Stimulated activated CD4-positive, alpha-beta T cell treated with anti-CD3 and anti-CD28 coated beads, Interleukin-15, amount 100 ng/mL, for 48 hours (primary cell): ENCODE results near the gene PDE8B.
"Not testable (repeated sequence)": the region's sequence is repeated elsewhere in the genome, so short reads cannot be mapped to it uniquely, and the experiment has no call there.

Experiments used
- DNase-seq, 2 donors: peaks; one replicate each; pipeline ENCODE4 v3.0.0-alpha.2; 2020; ENCODE audit warnings: low read depth in 2 of 2

Gene PDE8B

DNA sequence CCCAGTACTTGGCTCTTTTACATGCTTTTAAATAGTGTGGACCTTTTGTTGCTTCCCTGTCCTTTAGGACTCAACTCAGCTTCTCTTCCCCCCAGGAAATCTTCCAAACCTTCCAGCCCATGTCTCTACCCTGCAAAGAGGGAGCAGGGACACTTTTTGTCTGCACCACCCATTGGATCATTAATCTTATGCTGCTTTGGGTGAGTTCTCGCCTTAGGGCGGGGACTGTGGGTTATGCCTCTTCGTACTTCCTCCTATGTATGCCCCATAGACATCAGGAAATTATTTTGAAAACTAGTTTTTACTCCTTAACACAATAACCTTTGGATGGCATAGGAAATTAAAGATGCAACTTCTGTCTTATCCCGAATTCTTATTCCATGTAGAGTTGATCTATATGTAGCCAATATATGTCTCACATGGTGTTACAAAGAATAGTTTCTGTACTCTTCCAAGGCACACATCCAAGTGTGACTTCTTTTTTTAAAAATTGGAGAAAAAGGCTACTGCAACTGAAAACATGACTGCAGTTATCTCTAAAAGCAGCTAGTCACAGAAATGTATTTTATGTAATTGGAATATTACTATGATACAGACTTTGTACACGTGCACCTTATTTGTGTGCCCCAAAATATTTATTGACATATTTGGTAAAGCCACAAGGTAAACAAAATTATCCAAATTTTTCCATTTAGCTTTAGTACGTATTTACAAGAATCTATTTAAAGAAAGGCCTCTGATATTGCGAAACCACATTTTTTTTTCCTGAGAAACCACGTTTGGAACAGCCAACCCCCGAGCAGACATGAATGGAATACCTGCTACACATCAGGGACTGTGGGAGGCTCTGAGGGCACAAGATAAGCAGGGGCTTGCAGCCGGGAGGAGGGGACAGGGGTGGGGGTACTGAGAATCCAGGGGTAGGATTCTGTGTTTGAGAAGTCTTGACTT, 148.1 kb downstream of the PDE8B start:
- DNase-seq = no peak

DNA sequence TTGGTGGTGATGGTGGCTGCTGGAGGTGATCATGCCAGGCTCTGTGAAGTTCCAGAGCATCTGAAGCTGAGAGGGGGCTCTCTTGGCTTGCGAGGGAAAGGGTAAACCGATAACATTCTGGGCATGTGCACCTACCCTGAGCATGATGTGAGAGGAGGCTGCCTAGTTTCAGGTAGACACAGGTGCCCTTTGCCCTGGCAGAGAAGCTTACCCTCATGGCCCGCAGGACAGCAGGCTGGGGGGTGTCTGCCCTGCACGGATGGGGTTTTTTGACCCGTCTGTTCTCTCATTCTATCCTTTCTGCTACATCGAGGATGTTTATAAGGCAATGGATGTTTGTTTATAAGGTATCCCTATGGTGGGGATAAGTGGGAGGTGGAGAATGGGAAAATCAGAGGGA, 148.8 kb downstream of the PDE8B start:
- no peak for DNase-seq

DNA sequence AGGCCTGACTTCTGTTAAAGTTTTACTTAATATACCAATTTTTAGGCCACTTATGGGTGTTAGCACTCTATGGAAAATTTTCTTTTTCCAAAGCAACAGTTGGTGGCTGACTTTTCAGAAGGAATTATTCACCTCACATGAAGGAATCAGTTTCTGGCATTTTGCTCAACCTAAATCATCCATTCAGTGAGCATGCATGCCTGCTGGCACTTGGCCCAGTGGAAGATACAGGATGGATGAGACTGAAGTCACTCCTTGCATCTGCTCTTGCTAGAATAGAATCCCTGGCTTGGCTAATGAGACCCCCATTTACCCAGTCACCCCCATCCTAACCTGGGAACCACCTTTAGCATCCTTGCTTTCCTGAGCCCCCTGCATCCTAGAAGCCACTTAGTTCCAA, 149.9 kb downstream of the PDE8B start:
- no peak for DNase-seq

DNA sequence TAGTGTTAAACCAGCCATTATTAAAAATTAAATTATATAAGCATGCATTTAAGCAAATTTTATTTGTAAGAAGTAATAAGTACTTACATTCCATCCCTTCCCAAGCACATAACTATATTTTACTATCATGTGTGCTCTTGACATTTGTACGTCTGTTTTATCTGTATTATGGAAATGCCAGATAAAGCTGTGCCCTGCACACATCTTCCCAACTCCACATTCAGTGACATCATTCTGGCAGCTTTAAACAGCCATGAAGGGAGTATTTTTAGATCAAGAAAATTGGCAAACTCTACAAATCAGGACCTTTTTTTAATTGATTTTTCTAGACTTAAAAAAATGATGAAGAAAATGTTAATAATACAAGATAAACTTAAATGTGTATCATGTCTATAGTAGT, 150.5 kb downstream of the PDE8B start:
- DNase-seq = no peak

DNA sequence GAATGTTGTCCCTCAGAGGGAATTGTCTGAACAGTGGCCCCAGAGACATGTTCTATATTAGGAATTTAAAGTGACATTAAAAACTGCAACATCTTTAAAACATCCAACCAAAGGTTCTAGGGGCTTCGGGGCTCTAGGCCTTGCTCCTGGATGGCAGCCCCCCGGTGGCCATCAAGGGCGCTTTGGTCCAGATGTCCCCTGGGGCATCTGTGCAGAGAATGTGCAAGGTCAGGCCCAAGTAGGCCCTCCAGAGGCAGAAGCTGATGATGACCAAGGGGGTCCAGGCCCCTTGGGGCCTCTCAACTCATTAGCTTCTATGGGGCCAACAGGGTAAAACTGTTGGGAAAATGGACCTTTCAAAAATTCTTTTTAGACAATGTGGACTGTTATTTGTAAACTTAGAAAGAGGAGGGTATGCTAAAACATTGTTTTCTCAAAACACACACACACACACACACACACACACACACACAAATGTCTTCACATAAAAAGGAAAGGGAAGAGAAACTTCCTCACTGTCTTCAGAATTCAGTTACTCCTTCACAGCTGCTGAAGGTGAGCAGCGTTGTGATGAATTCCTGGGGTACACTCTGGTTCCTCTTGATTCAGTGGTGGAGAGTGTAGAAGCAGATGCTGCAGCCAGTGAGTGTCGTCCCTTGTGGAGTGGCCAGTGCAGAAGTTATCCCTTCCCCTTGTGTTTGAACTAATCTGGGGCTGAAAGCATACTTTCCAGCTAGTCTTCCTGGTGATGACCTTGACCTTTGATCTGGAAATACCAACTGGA, 156.4 kb downstream of the PDE8B start:
- no peak for DNase-seq

DNA sequence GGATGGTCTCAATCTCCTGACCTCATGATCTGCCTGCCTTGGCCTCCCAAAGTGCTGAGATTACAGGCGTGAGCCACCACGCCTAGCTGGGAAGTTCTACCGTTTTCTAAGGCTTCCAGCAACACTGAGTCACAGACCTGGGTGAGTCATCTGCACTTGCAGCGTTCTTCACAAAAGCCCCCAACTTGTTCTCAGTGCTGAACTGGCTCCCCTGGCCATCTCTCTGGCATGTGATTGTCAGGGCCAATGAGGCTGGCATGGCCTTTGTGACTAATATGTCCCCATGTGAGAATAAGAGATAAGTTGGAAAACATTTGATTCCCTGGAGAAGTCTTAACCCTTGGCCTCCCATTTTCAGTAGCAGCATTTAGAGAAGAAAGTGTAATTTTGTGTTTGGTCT, 157.3 kb downstream of the PDE8B start:
- peak in 1 of 2 donors; percentile 3 for DNase-seq

DNA sequence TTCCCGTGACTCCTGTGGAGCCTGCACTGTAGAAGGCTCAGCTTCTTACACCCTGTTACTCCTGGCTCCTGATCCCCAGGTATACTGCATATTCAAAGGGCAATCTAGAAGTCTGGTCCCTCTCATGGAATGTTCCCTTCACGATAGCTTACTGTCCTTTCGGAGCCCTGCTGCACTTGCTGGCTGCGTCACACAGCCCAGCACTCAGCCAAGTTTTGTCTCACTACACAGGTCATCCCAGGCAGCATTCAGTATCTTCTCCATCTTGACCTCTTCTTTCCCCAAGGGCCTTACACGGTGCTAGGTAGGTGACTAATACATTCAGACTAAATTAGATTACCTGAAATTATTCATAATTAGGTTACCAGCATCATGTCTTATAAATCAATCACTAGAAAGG, 157.9 kb downstream of the PDE8B start:
- no peak for DNase-seq

DNA sequence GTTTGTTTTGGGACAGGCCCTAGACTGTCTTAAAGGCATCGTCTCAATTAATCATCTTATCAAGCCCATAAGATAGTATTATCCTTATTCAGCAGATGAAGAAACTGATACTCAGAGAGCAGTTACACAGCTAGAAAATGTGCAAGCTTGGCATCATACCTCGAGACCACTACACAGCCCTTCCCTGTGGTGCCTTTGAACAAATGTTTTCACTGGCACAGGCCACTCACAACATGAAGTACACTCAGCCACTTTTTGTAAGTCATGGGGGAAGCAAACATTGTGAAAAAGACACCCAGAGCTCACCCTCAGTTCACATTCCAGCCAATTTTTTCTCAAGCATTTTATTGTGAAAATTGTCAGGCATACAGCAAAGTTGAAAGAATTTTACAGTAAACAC, 159.1 kb downstream of the PDE8B start:
- no peak for DNase-seq

DNA sequence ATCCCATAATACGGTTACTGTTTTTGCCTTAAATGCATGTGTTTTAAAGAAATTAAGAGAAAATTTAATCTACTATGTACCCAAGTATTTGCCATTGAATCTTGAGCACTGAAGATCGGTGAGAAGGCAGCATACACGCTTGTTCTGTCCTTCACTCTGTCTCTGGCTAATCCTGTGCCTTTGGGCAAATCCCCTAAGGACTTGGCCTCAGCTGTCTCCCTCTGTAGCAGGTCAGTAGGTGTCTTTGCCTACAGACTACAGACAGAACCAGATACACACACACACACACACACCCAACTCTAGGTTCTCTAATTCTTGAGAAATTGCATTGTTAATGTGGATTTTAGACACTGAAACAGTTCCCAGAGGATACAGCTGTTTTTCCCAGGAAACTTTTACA, 164.2 kb downstream of the PDE8B start:
- no peak for DNase-seq

DNA sequence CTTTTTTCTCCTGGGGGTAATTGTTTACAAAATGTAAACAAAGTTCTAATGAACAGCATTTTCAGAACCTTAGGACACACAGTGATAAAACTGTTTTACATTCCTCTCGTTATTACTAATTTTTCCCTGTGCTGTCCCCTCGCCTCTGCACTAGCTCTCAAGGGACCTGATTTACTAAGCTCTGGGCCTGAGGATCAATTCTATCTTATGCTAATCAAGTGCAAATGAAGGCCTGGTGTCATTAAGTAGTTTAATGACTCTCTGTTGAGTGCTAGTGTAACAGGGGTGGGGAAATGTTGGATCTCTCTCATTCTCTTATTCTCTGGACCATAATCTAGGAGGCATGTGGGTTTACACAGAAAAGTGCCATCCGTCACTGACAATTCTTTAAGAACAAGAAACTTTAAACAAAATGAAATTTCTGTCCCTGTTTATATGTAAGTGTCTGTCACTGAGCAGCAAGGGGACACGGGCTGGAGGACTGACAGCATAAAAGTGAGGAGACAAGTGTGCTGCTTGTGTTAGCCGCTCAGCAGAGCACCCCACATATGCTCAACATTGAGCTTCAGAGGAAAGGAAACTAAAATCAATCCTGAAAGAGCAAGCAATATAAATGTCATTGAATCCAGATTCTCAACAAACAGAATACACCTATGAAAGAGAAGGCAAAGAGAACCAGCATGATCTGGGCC, 166.3 kb downstream of the PDE8B start:
- no peak for DNase-seq

DNA sequence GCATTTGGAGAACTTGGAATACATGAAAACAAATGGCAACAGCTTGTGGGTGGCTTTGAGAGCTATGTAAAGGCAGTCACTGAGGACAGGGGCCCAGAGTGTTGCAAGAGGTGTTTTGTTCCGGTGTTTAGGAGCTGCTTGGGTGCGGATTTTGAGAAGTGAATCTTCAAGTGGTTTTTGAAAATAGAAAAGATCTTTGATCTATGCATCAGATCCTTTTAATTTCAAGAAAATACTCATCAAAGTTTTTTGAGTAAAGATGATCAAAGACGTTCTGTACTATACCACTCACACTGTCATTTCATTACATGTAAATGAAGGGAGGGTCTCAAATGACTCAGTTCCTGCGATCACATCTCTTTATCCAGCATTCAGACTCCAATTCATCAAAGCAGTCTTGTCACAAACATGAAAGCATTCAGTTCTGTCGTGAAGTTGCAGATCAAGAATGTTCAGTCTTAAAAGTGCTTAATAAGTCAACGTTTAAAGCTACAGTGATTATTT, 169.1 kb downstream of the PDE8B start:
- DNase-seq = peak; percentile 46 to 55

DNA sequence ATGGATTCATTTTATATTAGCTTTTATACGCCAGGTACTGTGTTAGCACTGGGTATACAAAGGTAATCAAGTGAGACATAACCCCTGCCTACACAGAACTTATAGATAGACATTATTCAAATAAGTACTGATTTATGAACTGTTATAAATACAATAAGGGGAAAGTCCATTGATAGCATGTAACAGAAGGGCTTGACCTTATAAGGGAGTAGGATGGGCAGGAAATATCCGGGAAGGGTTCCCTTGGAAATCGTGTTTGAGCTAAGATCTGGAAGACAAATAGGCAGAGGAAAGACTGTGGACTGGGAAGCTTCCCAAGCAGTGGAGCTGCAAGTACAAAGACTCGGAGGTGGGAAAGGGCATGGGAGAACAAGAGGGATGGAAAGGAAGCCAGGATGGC, 170.2 kb downstream of the PDE8B start:
- no peak for DNase-seq

DNA sequence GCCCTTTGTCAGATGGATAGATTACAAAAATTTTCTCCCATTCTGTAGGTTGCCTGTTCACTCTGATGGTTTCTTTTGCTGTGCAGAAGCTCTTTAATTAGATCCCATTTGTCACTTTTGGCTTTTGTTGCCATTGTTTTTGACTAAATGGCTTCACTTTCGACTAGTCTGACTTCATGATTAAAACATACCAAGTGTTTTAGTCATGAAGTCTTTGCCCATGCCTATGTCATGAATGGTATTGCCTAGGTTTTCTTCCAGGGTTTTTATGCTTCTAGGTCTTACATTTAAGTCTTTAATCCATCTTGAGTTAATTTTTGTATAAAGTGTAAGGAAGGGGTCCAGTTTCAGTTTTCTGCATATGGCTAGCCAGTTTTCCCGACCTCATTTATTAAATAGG, 172.9 kb downstream of the PDE8B start:
- DNase-seq = not testable (repeated sequence)

DNA sequence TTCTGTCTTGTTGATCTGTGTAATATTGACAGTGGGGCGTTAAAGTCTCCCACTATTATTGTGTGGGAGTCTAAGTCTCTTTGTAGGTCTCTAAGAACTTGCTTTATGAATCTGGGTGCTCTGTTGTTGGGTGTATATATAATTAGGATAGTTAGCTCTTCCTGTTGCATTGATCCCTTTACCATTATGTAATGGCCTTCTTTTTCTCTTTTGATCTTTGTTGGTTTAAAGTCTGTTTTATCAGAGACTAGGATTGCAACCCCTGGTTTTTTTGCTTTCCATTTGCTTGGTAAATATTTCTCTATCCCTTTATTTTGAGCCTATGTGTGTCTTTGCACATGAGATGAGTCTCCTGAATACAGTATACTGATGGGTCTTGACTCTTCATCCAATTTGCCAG, 175.9 kb downstream of the PDE8B start:
- not testable (repeated sequence) for DNase-seq

DNA sequence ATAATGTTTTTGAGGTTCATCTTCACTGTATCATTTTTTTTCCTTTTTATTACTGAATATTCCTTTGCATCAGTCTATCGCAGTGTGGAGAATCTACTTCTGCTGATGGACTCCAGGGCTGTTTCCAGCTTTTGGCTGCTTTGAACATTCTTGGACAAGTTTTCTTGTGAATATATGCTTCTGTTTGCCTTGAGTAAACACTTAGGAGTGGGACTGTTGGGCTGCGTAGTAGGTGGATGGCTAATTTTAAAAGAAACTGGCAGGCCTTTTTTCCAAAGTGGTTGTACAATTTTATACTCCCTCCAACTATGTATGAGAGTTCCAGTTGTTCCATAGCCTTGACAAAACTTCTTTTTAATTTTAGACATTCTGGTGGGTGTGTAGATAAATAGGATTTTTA, 179.3 kb downstream of the PDE8B start:
- DNase-seq = no peak

DNA sequence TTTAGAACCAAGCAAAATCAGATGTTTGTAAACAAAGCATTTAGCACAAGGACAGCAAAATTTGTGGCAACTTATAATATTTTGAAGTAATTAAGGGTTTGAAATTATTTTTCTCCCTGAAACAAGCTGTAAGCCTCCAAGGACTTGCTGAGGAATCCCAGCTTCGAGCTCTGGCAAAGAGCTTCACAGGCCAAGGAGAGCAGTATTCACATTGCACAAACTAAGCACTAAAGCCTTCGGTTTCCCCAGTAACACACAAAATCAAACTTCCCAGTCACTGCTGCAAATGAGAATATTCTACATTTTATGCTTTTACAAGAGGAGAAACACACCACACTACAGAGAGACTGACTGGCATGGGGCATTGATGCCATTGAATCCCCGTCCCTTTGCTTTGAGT, 179.7 kb downstream of the PDE8B start:
- DNase-seq = no peak

DNA sequence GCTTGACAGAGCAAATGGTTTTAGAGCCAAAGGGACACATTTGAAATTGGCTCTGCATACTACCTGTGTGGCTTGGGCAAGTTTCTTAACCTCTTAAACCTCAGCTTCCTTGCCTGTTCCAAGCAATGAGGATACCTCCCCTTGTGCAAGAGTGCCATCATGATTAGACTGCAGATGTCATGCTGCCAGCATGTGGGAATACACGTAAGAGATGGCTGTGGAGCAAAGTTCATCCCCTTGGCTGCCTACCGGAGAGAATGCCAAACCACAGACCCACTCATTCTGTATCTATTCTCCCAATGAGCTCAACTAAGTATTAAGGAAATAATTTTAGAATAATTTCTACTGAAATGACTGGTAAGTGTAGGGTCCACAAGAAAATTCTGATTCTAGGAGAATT, 180.3 kb downstream of the PDE8B start:
- no peak for DNase-seq

DNA sequence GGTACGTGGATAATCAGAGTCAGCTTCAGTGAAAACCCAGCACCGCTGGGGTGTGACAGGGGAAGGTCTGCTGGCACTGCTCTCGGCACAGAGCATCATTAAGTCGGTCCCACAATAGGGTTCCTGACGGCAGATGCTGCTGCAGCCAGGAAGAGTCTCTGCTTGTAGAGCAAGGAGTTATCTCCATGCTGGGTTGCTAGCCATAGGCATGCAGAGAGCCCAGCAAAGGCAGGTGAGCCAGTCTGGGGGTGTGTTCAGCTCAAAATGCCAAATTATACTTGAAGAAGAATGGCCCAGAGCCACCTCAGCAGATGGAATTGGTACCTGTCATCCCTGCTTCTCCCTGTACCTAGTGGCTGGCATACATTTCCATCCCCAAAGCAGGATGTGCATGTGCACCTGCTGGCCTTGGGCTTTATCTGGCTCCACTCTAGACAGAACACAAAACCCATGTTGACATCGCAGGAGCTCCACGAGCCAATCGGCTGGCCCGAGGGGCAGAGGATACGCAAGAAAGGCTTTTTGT, 180.8 kb downstream of the PDE8B start:
- DNase-seq = no peak

DNA sequence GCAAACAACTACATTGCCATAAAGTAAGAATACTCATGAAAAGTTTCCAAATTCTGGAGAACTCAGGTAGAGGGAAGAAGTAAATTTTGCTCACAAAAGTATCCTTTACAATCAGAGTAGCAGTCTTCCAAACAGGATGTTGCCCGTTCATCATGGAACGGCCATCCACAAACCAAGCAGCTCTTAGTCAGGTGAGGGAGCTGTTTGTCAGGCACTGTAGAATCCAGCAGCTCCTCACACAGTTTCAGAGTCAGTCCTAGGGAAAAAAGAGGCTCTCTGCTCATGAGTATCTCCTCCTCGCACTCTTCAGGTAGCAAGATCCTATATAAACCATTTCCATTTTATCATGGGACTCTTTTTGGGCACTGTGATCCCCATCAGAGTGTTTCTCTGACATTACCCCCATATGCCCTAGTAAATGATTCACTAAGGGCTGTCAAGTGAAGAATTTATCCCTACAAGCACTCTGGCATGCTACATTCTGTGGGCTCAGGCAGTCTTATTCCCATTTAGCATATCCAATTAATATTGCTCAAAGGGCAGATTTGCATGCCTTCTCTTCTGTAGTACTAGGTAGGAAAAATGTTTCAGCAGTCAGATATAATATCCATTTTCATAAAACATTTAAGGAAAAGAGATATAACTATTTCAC, 183.7 kb downstream of the PDE8B start:
- no peak for DNase-seq

DNA sequence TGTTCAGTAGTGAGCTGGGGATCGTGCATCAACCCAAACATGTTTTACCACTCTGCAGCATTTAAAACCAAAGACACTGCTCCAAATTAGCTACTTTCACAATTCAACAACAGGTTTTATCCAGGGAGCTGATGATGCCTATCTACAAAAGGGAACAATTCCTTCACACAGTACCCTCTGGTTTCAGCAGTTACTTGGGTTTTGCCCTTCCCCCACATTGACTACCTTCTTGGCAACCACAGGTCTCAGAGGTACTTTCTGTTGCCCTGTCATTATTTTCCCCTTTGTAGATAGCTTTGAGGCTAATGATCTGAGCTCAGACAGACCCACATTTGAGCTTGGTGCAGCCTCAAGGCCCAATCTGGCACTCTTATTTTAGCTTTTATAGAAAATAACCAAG, 185.5 kb downstream of the PDE8B start:
- DNase-seq = no peak

DNA sequence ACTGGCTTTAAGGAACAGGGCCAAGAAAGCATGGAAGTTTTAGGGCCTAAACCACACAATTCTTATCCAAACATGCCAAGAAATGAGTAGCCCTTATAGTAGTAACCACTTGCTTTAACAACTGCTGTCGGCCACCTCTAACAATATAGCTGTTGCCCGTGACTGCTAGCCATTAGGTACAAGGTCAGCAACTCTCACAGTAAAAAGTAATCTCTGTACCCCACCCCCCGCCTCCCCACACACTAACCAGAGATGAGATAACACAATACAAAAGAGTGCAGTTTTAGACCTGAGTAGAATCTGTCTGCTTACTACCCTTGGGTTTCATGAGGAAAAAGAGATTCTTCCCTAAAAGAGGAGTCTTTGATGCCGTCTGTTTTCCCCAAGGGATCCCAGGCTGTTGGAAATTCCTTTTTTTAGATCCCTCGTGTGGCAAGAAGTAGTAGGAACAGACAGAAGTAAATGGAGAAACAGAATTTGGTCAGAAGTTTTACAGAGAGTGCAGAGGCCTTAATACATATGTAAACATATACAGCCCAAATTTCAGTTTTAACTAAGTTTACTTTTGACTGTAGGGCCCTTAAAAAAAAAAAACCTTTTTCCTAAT, 187.3 kb downstream of the PDE8B start:
- no peak for DNase-seq
